ENCODE data around the gene EPC1. TPM values are rescaled to one million over a fixed set of nuclear protein-coding genes. Genes with fewer than 3 reads are reported as not detected.
"Not testable (repeated sequence)": the region's sequence is repeated elsewhere in the genome, so short reads cannot be mapped to it uniquely, and the experiment has no call there.

Gene EPC1
- polyA plus RNA-seq (ENCODE audit: insufficient read length in 3 of 3): 10 to 100 TPM; 58.4 to 65.9 (median 63.9) TPM
- long read RNA-seq, donor 1, full-length matches to known transcripts: 8 of 23 reads
- long read RNA-seq, donor 1, partial matches to known transcripts: 15 of 23 reads
- long read RNA-seq, donor 1, other reads (novel, unspliced or antisense): 0 of 23 reads
- long read RNA-seq, donor 2, full-length matches to known transcripts: 4 of 4 reads
- long read RNA-seq, donor 2, partial matches to known transcripts: 0 of 4 reads
- long read RNA-seq, donor 2, other reads (novel, unspliced or antisense): 0 of 4 reads
- long read RNA-seq, donor 3, full-length matches to known transcripts: 5 of 5 reads
- long read RNA-seq, donor 3, partial matches to known transcripts: 0 of 5 reads
- long read RNA-seq, donor 3, other reads (novel, unspliced or antisense): 0 of 5 reads
- long read RNA-seq, donor 4, full-length matches to known transcripts: 4 of 4 reads
- long read RNA-seq, donor 4, partial matches to known transcripts: 0 of 4 reads
- long read RNA-seq, donor 4, other reads (novel, unspliced or antisense): 0 of 4 reads
- long read RNA-seq, donor 5: 0 reads
- long read RNA-seq, donor 6, partial matches to known transcripts: 5 of 8 reads
- long read RNA-seq, donor 6, other reads (novel, unspliced or antisense): 0 of 8 reads
- long read RNA-seq, donor 7, partial matches to known transcripts: 6 of 10 reads
- long read RNA-seq, donor 7, other reads (novel, unspliced or antisense): 0 of 10 reads
- long read RNA-seq, donor 8, full-length matches to known transcripts: 3 of 3 reads
- long read RNA-seq, donor 8, partial matches to known transcripts: 0 of 3 reads
- long read RNA-seq, donor 8, other reads (novel, unspliced or antisense): 0 of 3 reads
- long read RNA-seq, donor 9, full-length matches to known transcripts: 7 of 12 reads
- long read RNA-seq, donor 9, partial matches to known transcripts: 5 of 12 reads
- long read RNA-seq, donor 9, other reads (novel, unspliced or antisense): 0 of 12 reads
- long read RNA-seq, donor 10, partial matches to known transcripts: 0 of 1 reads
- long read RNA-seq, donor 10, other reads (novel, unspliced or antisense): 0 of 1 reads
- long read RNA-seq, donor 11, full-length matches to known transcripts: 4 of 4 reads
- long read RNA-seq, donor 11, partial matches to known transcripts: 0 of 4 reads
- long read RNA-seq, donor 11, other reads (novel, unspliced or antisense): 0 of 4 reads
- long read RNA-seq, donor 12, full-length matches to known transcripts: 5 of 13 reads
- long read RNA-seq, donor 12, partial matches to known transcripts: 8 of 13 reads
- long read RNA-seq, donor 12, other reads (novel, unspliced or antisense): 0 of 13 reads
- long read RNA-seq, donor 13, transcript EPC1-209 (2 exons, 588 nt): major isoform, 5 of 16 reads
- long read RNA-seq, donor 13, partial matches to known transcripts: 11 of 16 reads
- long read RNA-seq, donor 13, other reads (novel, unspliced or antisense): 0 of 16 reads
- long read RNA-seq, donor 14: 0 reads
- long read RNA-seq, donor 15, partial matches to known transcripts: 0 of 1 reads
- long read RNA-seq, donor 15, other reads (novel, unspliced or antisense): 0 of 1 reads
- long read RNA-seq, donor 16, full-length matches to known transcripts: 5 of 18 reads
- long read RNA-seq, donor 16, partial matches to known transcripts: 13 of 18 reads
- long read RNA-seq, donor 16, other reads (novel, unspliced or antisense): 0 of 18 reads

GRCh38 chr10:32346551-32347362 lies at the start of gene EPC1:
TSS of gene EPC1 (minus strand) at chr10:32347158. CDS start at chr10:32346915, 243 bp downstream.
- DNase-seq: peak; percentile 90

DNA sequence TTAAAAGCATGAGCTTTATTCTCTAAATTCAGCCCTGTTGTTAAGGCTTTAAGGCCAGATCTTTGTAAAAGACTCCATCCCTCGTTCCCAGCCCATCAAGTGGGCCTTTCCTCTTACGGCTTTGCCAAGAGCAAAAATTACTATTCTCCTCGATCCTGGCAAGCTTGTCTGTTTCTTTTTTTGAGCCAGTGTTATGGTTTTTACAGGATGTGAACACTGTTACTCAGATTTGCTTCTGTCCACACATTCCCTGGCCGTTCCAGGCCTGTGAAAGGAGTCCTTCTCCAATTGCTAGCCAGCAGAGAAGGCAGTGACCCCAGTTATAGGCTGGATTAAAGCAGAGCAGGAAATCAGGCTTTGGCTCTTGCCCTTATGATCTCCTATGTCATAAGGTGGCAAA lies 47.0 kb upstream of the EPC1 start:
- DNase-seq: no peak

GRCh38 chr10:32392284-32392683 lies 45.3 kb upstream of the EPC1 start:
- DNase-seq: not testable (repeated sequence)

- DNase-seq: no peak
Observed at GRCh38 chr10:32390193-32390592, 43.2 kb upstream of the EPC1 start.

DNA sequence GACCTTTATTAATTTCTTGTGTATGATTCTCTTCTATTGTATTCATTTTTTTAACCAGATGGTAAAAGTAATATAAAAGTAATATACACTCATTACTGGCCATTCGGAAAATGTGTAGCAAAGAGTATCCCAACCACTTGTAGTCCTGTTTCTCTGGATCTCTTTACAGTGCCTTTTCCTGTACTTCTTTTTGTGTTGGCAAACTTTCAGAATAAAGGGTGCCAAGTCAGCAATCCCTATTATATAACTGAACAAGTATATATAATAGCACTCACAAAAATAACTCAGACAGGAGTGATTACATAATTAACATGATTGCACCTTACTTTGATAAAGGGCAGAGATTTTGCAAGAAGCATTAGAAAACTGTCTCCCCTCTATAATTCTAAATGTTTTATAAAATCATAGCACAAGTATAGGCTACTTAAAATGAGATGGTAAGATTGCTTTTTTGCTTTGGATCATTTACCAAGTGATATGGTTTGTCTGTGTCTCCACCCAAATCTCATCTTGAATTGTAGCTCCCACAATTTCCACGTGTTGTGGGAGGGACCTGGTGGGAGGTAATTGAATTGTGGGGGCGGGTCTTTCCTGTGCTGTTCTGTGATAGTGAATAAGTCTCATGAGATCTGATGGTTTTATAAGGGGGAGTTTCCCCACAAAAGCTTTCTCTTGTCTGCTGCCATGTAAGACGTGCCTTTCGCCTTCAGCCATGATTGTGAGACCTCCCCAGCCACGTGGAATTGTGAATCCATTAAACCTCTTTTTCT lies 41.5 kb upstream of the EPC1 start:
- no peak for DNase-seq

DNA sequence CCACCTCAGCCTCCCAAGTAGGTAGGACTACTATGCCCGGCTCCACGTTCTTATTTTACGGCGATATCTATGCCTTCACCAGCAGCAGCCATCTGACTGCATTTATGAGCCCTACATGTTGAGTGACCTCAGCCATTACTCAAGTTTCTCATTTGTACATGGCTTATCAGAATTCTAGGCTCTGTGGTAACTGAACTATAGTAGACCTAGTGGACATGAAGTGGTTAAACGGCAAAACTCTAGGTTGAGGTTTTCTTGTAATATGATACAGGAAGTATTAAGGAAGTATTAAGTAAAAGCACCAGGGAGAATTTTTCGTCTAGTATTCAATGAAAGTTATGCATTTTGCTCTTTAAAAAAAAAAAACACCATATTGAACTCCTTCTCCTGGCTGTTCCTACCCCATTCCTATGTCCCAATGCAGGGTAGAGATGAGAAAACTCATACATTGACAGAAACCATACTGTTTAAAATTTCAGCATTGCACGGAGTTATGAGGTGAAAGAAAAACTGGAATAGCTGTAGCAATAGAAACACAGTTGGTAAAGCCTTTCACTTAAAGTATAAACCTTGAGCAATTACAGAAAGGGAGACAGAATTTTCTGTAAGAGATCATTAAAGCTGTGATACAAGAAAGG lies 39.8 kb upstream of the EPC1 start:
- DNase-seq: no peak

DNA sequence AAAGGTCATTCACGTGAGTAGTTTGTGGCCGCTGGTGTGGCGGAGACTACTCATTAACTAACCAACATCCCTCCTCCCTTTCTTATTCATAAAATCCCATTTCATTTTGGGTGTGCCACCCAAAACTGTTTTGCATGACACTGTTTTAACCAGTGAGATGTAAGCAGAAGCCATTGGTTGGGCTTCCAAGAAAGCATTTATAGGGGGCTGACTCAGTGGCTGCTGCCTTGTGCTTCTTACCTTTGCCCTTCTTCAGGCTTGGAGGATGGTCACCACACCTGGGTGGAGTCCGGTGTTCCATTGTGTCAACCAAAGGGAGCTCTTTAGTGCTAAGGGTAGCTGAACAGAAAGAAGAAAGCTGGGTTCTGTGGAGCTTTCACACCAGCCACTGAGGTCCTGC lies 37.2 kb upstream of the EPC1 start:
- no peak for DNase-seq

DNA sequence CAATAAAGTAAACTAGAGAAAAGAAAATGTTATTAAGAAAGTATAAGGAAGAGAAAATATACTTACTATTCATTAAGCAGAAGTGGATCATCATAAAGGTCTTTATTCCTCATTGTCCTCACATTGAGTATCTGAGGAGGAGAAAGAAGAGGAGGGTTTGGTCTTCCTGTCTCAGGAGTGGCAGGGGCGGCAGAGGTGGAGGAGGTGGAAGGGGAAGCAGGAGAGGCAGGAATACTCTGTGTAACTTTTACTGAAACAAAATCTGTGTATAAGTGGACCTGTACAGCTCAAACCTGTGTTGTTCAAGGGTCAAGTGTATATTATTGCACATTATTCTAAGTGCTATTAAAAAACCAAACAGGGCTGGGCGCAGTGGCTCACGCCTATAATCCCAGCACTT lies 34.2 kb upstream of the EPC1 start:
- no peak for DNase-seq

GRCh38 chr10:32379950-32380551 lies 33.1 kb upstream of the EPC1 start:
- peak; percentile 26 for DNase-seq

- DNase-seq: peak; percentile 80
Observed at GRCh38 chr10:32379318-32379949, 32.5 kb upstream of the EPC1 start.

GRCh38 chr10:32378363-32379317 lies 31.7 kb upstream of the EPC1 start:
- DNase-seq: peak; percentile 96

DNA sequence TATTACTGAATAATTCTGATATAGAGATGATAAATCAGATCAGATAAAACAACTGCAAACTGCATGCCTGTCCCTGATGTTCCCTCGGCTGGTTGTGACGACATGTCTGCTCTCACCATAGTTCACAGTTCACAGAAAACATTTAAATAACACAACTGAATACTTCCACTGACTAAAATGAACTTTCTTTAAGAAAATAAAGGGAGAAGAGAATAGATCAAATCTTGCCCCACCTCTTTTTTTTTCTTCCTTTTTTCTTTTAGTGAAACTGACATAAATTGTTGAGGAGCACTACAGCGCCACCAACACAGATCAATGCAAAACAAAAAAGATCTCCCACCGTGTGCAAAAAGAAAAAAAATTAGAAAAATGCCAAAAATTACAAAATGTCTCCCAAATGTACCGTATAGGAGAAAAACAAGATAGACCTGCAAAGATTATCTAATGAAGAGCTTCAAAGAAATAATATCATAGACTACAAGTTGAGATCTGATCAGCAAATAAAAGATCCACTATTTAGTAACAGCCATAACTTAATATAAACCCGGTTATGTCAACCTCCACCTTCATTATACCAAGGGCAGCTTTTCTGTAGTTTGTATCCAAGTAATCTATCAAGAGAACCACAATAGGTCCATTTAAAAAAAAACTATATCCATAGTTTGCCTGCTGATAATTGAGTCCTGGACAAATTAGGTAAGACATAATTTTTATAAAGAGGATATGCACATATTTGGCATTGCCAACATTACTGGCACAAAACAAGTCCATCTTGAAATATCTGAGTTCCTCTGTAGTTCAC lies 30.7 kb upstream of the EPC1 start:
- peak; percentile 75 for DNase-seq

GRCh38 chr10:32376771-32377170 lies 29.8 kb upstream of the EPC1 start:
- DNase-seq: no peak

DNA sequence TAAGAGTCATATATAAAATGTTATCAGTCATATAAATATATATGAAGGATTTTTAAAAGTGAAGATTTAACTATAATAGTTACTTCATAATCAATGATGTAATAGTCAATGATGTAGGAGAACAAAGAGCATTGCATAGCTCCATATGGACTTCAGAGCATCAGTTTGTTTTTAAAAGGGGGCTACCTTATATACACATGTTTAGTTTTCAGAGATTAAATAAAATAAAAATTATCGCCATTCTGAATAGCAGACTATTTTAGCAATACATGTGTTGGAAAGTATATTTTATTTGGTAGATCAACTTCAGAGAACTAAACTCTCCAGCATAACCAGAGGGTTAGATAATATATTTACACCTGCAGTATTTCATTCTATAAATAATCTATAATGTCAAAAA lies 29.1 kb upstream of the EPC1 start:
- no peak for DNase-seq

- DNase-seq: no peak
Observed at GRCh38 chr10:32375631-32376030, 28.7 kb upstream of the EPC1 start.

DNA sequence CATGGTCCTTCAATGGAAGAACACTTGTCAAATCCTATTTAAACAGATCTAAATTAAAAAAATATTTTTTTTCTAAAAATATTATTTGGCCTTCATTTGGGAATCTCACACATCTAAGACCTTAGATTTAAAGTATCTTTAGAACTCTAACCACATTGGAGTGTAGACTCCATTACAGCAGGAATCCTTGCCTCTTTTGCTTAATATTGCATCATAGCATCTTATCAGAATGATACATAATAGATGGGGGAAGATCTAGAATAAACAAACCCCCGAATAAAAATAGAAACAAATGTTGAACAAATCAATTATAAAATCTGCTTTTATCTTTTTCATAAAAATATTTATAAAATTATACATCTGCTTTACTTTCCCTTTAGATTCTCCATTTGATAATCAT lies 27.6 kb upstream of the EPC1 start:
- no peak for DNase-seq
